AG08396 (cell line): ENCODE measurements around the gene SURF6.
A peak's percentile ranks its signal among the peaks of the same experiment; 100 is the strongest.

ENCODE experiments used
- DNase-seq: peaks from one replicate; pipeline ENCODE4 v3.0.0; 2012; ENCODE audit warnings: low spot score, mixed read lengths

Gene SURF6

GRCh38 chr9:133367778-133368177 is 31.8 kb upstream of the SURF6 start:
- no peak for DNase-seq

GRCh38 chr9:133367221-133367620 is 31.2 kb upstream of the SURF6 start:
- DNase-seq, result no peak

DNA sequence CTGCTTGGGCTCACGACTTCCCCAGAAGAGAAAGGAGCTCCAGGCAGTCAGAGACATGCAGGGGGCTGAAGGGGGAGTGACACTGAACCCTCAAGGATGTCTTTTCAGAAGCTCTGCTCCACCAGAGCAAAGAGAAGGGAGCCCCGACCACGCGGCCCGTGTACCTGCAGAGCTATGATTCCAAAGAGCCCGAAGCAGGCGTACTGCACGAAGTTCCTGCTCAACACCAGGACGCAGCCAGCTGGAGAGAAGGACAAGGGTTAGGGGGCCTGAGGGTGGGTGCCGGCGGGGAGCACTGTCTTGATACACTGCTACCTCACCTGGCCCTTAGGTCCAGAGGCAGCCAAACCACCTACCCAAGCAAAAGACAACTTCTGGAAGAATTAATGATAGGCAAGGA is 30.4 kb upstream of the SURF6 start:
- DNase-seq, result no peak

- DNase-seq, result no peak
Measured at GRCh38 chr9:133362359-133363044, 26.5 kb upstream of the SURF6 start.

DNA sequence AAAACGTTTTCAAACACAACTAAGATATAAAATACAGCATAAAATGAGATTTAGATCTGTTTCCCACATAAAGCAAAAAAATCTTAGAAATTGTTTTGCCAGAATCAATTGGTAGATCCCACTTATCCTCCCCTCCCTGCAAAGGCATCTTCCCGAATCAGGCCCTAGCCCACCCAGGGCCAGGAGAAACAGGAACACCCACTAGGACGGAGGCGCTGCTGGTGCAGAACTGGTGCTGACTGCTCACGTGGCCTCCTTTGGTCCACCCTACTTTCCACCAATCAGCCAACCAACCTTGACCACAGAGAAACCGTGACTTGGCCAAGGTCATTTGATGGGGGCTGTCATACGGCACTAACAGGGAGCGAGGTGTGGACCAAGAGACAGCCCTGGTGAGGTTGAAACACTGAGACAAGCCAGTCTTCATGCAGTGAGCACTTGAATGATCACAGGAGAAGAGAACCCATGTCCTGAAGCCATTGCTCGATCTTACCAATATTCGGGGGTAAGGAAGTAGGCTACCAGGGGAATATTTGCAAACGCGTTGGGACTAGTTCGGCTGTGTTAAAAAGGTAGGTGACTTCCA is 25.6 kb upstream of the SURF6 start:
- no peak for DNase-seq

DNA sequence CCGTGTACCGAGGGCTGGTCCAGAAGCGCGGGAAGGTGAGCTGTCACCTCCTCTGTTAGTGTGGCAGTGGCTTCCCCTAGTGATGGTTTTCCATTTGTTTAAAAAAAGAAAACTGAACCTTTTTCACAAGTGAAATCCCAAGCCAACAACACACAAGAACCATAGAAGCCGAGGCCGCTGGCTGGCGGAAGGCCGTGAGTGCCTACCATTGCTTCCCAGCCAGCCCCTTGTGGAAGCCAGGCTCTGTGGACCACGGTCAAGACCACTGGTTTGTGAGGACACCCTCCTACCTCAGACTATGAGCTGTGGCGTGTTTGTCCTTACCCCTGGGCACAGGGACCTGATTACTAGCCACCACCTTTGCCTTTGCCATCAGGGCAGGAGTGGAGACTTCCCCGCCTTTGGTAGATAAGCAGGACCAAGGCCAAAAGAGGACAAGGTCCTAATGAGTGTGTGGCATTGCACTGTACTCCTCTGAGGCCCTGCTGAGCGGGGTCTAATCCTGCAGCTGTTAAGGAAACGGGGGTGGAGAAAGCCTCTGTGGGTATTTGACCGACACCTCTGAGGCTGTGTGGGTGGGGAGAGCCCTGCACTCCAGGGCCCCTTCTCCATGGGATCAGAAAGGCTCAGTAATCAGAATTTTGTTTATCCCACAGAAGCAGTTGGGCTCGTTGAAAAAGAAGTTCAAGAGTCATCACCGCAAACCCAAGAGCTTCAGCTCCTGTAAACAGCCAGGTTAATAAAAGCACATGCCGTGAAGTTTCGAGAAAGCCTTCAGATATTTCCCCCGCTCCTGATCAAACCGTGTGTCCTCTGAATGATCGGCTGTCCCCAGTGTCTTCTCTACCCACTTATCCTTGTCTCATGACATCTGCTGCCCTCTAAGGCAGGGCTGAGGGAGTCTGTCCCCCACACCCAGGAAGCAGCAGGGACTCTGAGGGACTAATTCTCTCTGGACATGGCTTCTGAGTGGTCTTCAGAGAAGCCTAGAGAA is 24.7 kb upstream of the SURF6 start:
- no peak for DNase-seq

DNA sequence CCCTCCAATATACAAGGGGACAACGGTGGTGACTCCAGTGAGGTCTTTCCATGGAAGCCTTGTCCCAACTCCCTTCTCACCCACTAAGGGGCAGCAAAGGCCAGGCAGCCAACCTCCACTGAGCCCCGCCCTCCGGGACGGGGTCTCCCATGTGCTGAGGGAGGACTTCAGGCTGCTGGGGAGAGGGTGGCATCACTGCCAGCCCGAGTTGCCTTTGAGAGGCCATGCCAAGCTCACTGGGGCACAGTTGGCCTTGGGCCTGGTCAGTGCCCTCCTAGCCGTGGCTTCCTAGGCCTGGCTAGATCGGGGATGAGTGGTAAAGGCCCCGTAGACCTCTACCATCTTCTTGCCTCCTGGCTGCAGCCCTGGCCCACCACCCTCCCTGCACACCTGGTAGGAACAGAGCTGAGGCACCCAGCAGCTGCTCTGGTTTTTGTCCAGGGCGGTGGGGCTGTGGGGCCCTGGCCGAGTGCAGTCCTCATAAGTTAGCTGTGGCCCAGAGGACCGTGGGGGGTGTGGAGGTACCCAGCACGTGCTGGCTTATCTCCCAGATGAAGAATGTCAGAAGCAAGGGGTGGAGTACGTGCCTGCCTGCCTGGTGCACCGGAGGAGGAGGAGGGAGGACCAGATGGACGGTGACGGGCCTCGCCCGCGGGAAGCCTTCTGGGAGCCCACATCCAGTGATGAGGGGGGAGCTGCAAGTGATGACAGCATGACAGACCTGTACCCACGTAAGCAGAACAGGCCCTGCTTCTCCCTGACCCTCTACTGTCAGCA is 23.6 kb upstream of the SURF6 start:
- DNase-seq, result no peak

GRCh38 chr9:133357656-133358055 is 21.7 kb upstream of the SURF6 start:
- DNase-seq, result no peak

DNA sequence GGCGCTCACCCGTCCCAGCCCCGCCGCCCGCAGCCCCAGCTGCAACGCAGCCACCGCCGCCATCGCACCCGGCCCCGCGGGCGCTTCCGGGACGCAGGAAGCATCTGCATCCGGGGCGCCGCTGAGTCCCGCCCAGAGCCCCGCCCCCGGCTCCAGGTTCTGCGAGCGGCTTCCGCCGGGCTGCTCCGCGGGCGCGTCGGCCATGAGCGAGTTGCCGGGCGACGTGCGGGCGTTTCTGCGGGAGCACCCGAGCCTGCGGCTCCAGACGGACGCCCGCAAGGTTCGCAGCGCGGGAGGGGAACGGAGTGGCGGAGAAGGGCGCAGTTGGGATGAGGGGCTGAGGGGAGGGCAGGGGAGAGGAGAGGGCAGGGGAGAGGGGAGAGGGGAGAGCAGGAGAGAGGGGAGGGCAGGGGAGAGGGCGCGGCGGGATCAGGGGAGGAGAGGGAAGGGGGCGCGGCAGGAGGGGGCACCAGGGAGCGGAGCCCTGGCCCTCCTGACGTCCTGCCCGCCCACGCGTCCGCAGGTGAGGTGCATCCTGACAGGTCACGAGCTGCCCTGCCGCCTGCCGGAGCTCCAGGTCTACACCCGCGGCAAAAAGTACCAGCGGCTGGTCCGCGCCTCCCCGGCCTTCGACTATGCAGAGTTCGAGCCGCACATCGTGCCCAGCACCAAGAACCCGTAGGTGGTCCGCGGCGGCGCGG is 20.6 kb upstream of the SURF6 start, which contains the start of the genes SURF1 and SURF2:
TSS of gene SURF1 (minus strand) at position 97 of the 701 bp plus-strand sequence. CDS start at position 63, 34 bp downstream.
TSS of gene SURF2 (plus strand) at position 160 of the 701 bp plus-strand sequence. CDS start at position 203, 43 bp downstream.
- peak; percentile 93 for DNase-seq

DNA sequence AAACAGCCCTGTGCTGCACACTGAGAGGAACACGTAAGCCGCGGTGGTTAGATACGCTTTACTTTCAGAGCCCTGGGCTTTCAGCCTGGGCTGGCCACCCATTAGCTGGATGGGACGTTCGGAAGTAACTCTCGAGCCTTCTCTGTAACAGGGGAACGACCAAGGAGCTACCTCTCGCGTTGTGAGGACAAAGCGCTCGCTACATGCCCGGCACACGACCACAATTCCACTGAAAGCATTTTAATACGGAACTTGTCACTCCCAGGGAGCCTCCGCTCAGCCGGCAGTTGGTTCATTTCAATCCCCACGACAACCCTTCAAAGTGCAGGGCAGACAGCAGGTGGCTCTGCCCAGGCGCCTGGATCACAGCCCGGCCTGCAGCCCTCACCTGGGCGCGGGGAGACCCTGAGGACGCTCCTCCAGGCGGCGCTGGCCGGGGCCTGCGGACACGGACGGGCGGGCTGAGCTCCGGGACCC is 19.9 kb upstream of the SURF6 start:
- no peak for DNase-seq

- no peak for DNase-seq
Measured at GRCh38 chr9:133354766-133355165, 18.8 kb upstream of the SURF6 start.

DNA sequence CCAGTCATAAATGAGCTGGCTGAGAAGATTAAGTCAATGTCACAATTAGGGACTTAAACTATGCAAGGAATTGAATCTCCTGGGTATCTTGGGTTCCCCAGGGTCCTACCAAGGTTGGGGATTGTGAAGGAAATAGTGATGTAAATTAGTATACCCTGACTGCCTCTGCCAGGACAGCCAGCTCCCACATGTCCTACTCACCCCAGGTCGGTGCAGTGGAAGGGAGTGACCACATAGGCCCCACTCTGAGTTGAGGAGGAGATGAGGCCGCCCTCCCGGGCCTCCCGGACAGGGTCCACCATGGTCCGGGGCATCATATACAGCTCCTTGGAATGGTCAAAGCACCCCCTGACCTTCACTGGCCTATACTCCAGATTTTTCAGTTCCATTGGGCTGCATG is 17.6 kb upstream of the SURF6 start:
- DNase-seq, result no peak

DNA sequence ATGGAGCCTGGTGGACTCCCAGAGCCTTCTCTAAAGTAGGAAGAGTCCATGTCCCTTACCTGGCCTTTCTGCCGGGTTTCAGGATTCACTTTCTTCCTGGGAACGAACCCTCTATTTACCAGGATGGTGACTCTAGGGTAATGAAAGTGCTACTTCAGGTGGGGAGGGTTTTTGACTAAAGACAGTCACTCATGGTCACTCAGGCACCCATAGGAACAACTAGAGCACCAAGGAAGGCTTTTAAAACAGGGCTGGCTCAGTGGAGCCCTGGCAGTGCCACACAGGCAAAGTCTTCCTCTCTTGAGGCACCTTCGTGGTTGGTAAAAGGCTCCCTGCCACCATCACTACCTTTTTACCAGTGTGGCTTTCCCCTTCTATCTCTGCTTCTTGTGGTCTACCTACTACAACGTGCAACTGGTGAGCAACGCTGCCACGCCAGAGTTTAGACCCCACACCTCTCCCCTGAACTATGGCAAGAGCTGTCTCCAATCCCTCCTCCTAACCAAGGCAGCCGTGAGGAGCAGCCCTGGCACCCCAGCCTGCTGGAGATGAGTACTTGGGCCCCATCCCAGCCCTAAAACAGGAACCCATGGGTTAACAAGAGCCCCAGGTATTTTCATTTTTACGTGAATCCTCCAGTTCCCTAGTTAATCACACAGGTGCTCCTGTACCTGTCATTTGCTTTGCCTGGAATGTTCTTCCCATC is 16.8 kb upstream of the SURF6 start:
- DNase-seq, result no peak

GRCh38 chr9:133351908-133352634 is 16.1 kb upstream of the SURF6 start:
- peak; percentile 76 for DNase-seq

- DNase-seq, result no peak
Measured at GRCh38 chr9:133351526-133351907, 15.5 kb upstream of the SURF6 start.

DNA sequence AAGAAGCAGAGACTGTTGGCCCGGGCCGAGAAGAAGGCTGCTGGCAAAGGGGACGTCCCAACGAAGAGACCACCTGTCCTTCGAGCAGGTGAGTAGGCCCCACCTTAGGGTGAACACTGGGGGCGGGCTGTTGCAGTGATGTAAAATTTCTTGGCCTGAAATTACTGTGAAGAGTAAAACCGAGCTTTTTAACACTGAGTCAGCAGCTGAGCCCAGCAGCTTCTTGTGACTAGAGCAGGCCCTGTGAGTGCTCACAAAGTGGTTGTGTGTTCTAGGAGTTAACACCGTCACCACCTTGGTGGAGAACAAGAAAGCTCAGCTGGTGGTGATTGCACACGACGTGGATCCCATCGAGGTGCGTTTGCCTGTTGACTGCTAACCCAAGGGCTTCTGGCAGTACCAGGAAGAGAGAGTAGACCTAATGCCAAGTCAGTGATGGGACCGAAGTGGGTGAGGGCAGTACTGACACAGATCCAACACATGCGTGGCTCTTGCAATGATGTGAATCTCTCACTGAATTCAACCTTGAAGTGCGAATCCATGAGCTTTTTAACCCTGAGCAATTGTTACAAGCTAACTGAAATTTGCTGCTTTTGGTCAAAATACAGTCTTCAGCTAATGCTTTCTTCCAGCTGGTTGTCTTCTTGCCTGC is 14.1 kb upstream of the SURF6 start:
- no peak for DNase-seq

DNA sequence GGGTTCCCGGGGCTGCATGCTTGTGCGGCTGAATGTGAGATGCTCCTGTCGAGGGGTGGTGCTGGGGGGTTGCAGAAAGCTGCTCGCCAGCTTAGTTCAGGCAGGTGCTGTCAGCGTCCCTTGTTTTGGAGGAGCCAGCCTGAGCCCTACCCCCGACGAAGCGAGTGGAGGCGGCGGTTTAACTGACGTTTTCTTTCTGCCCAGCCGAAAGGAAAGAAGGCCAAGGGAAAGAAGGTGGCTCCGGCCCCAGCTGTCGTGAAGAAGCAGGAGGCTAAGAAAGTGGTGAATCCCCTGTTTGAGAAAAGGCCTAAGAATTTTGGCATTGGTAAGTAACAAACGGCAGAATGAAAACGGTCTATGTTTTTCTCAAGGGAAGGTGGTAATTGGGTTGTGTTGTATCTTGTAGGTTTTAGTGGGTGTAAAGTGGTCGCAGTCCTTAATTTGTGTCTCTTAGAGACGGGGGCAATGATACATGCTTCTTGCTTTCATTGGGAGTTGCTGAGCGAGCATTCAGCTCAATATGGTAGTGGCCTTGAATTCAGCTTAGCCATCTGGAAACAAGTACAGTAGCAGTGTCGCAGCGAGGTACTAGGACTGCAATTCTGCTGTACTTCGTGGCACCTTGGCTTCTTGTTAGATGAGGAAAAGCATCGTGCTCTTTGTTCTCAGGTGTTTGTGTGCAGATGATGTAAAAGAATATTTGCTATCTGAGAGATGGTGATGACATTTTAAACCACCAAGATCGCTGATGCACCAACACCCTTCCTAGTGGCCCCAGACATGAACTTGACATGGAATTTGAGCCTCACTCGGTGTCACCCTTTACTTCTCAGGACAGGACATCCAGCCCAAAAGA is 13.0 kb upstream of the SURF6 start:
- DNase-seq, result no peak
